Chondrocyte (in vitro differentiated cells): ENCODE results near the gene PGLYRP2. TPM values are rescaled to one million over a fixed set of nuclear protein-coding genes. Genes with fewer than 3 reads are reported as not detected.

Experiments
- DNase-seq: peaks from one replicate; pipeline ENCODE4 v3.0.0; 2021; ENCODE audit warnings: mixed read lengths, low spot score
- H3K27ac Mint-ChIP-seq: one replicate; pipeline ENCODE4 v1.8.0; 2021; ENCODE audit warnings: mild to moderate bottlenecking, moderate library complexity, mixed read lengths; ENCODE audit not compliant: unreplicated experiment
- H3K27me3 Mint-ChIP-seq: 2 replicates; pipeline ENCODE4 v1.8.0; 2021; ENCODE audit warnings: low read depth, mixed read lengths
- H3K36me3 Mint-ChIP-seq: 2 replicates; pipeline ENCODE4 v1.8.0; 2021; ENCODE audit warnings: low read depth, mixed read lengths
- H3K4me1 Mint-ChIP-seq: 2 replicates; pipeline ENCODE4 v1.8.0; 2021; ENCODE audit warnings: low read depth, mild to moderate bottlenecking, mixed read lengths
- H3K4me3 Mint-ChIP-seq: one replicate; pipeline ENCODE4 v1.8.0; 2021; ENCODE audit warnings: mild to moderate bottlenecking, moderate library complexity, mixed read lengths; ENCODE audit not compliant: unreplicated experiment
- H3K9me3 Mint-ChIP-seq: 2 replicates; pipeline ENCODE4 v1.8.0; 2021; ENCODE audit warnings: low read depth, mixed read lengths
- CTCF ChIP-seq: fragments of 200-600 bp; sonication (generic); IDR thresholded peaks from 2 replicates; pipeline ENCODE4 v1.5.0; 2021; ENCODE audit warnings: antibody characterized with exemption, mild to moderate bottlenecking, moderate library complexity
- total RNA-seq: library from RNA; stranded (reverse); gene quantifications from 3 replicates; pipeline ENCODE4 v1.2.1, GENCODE V29; 2021

Gene PGLYRP2
- total RNA-seq, 1 donor from 2014 or later, result not detected

- H3K36me3 Mint-ChIP-seq, result no peaks in the 10 kb centered on the region
- H3K27ac Mint-ChIP-seq, result peak overlapping the region; percentile 77
- H3K4me1 Mint-ChIP-seq, result peaks cover 18% of the 10 kb centered on the region
- no peak for TF ChIP-seq CTCF
- H3K27me3 Mint-ChIP-seq, result no peaks in the 10 kb centered on the region
- no peak for DNase-seq
- peak overlapping the region; percentile 69 for H3K4me3 Mint-ChIP-seq
- no peaks in the 10 kb centered on the region for H3K9me3 Mint-ChIP-seq
Observed at GRCh38 chr19:15448044-15448777, 31.1 kb downstream of the PGLYRP2 start.

- H3K4me1 Mint-ChIP-seq, result peaks cover 12% of the 10 kb centered on the region
- H3K27me3 Mint-ChIP-seq, result no peaks in the 10 kb centered on the region
- no peaks in the 10 kb centered on the region for H3K9me3 Mint-ChIP-seq
- H3K4me3 Mint-ChIP-seq, result no peak overlapping the region
- no peaks in the 10 kb centered on the region for H3K36me3 Mint-ChIP-seq
- H3K27ac Mint-ChIP-seq, result no peak overlapping the region
- no peak for DNase-seq
- TF ChIP-seq CTCF, result no peak
Observed at GRCh38 chr19:15447057-15447456, 32.2 kb downstream of the PGLYRP2 start.

DNA sequence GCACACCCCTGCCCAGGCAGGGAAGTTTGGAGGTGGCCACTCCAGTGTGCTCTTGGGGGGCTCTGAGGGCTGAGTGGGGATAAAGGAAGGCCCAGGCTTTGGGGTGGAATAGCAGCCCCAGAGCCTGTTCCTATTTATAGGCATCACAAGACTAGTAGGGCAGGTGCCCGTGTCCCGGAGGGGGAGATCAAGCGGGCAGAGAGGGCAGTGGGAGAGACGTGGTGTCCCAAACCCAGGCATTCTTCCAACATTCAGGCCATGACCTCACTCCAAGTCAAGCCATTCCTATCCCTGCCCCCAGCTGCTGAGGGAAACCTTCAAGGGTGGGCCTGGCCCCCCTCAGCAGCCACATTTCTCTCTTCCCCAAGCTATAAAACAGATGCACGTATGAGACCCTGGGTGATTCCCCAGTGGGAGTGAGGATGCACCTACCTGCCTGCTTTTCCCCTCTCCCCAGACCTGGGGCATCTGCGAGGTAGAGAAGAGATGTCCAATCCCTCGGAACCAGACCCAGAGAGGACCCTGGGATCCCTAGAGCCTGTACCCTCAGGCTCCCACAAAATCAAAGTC, 33.4 kb downstream of the PGLYRP2 start:
- Mint-ChIP-seq H3K9me3 (no peaks in the 10 kb centered on the region), H3K4me1 (peaks cover 10% of the 10 kb centered on the region)
- TF ChIP-seq CTCF, result no peak

GRCh38 chr19:15445227-15445605, 34.1 kb downstream of the PGLYRP2 start:
- Mint-ChIP-seq H3K36me3 (no peaks in the 10 kb centered on the region), H3K4me3 (no peak overlapping the region), H3K9me3 (no peaks in the 10 kb centered on the region), H3K4me1 (peaks cover 8% of the 10 kb centered on the region), H3K27ac (no peak overlapping the region), H3K27me3 (no peaks in the 10 kb centered on the region)
- no peak for DNase-seq
- TF ChIP-seq CTCF, result no peak

More for the DNA sequence above, 33.4 kb downstream of the PGLYRP2 start:
- Mint-ChIP-seq H3K27ac (no peak overlapping the region), H3K4me3 (no peak overlapping the region), H3K27me3 (no peaks in the 10 kb centered on the region), H3K36me3 (no peaks in the 10 kb centered on the region)
- no peak for DNase-seq

GRCh38 chr19:15444505-15445226, 34.6 kb downstream of the PGLYRP2 start:
- H3K27ac Mint-ChIP-seq, result no peak overlapping the region
- no peaks in the 10 kb centered on the region for H3K36me3 Mint-ChIP-seq
- TF ChIP-seq CTCF, result no peak
- no peaks in the 10 kb centered on the region for H3K9me3 Mint-ChIP-seq
- peaks cover 7% of the 10 kb centered on the region for H3K4me1 Mint-ChIP-seq
- H3K27me3 Mint-ChIP-seq, result no peaks in the 10 kb centered on the region
- DNase-seq, result peak; percentile 86
- no peak overlapping the region for H3K4me3 Mint-ChIP-seq
